ENCODE results near the gene RHBDL1. TPM values are rescaled to one million over a fixed set of nuclear protein-coding genes. Genes with fewer than 3 reads are reported as not detected.
A peak's percentile ranks its signal among the peaks of the same experiment; 100 is the strongest.

Gene RHBDL1
- total and polyA plus RNA-seq, 2 donors = 3.1 to 5.1 TPM

DNA sequence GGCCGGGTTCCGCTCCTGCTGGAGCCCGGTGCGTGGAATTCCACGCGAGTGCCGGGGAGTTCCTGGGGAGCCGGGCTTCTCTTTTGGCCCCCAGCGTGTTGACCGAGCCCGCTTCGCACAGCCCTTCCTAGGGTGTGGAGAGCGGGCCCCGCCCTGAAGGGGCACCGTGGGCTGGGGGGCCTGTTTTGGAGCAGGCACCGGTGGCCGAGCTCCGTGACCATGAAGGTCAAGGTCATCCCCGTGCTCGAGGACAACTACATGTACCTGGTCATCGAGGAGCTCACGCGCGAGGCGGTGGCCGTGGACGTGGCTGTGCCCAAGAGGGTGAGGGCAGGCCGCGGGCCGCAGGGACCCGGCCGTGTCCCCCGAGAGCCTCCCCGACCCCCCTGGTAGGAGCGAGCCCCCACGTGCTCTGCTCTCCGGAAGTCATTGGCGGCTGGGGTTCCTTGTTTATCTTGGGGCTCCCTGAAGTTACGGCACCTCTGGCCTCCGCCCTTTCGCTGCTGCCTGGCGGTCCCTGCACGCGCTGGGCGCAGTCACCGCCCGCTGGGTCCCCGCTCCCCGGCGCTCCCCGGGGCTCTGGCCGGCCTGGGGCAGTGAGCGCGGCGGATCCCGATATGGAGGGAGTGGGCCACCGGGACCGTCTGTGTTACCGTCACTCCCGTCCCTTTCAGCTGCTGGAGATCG lies 52.0 kb downstream of the RHBDL1 start:
- DNase-seq (ENCODE audit: low read depth in 6 of 9, low spot score in 9 of 9) = peak in 1 of 9 donors; percentile 46
- Histone ChIP-seq H3K9me3 (ENCODE audit: control insufficient read depth in 2 of 2, insufficient read depth in 1 of 2, low read length in 1 of 2) (peaks cover 0 to 19% of the 10 kb centered on the region in 2 donors), H3K36me3 (ENCODE audit: control insufficient read depth in 2 of 2, insufficient read depth in 2 of 2, low read length in 1 of 2) (peaks cover 10 to 38% of the 10 kb centered on the region in 2 donors), H3K27ac (ENCODE audit: low read depth in 1 of 2, low read length in 1 of 2) (peak overlapping the region in 1 of 2 donors; percentile 36), H3K4me1 (ENCODE audit: control insufficient read depth in 2 of 2, insufficient read depth in 2 of 2, low read length in 2 of 2) (peaks cover 40 to 70% of the 10 kb centered on the region in 2 donors), H3K27me3 (ENCODE audit: control insufficient read depth in 2 of 2, insufficient read depth in 1 of 2, low read length in 1 of 2) (peaks cover 4 to 44% of the 10 kb centered on the region in 2 donors), H3K4me3 (ENCODE audit: low read length in 2 of 2) (peak overlapping the region; percentile 49 to 67)
- WGBS = under 1% methylated on average over 61 of the region's 61 CpGs

Other genes with a start within 250 kb of the RHBDL1 start
- gene CAPN15, start 148.0 kb upstream of the RHBDL1 start, total RNA-seq = 16.8 TPM
- gene CAPN15, start 148.0 kb upstream of the RHBDL1 start, polyA plus RNA-seq = 40.4 TPM
- gene PRR35, start 115.3 kb upstream of the RHBDL1 start, total RNA-seq = under 0.01 TPM
- 0.09 TPM for gene PRR35, start 115.3 kb upstream of the RHBDL1 start, polyA plus RNA-seq
- gene NHLRC4, start 108.7 kb upstream of the RHBDL1 start, total RNA-seq = 5.5 TPM
- 3.1 TPM for gene NHLRC4, start 108.7 kb upstream of the RHBDL1 start, polyA plus RNA-seq
- gene PIGQ, start 105.7 kb upstream of the RHBDL1 start, total RNA-seq = 14.4 TPM
- gene PIGQ, start 105.7 kb upstream of the RHBDL1 start, polyA plus RNA-seq = 65.4 TPM
- 20.1 TPM for gene RAB40C, start 85.6 kb upstream of the RHBDL1 start, total RNA-seq
- 43.3 TPM for gene RAB40C, start 85.6 kb upstream of the RHBDL1 start, polyA plus RNA-seq
- gene WFIKKN1, start 44.7 kb upstream of the RHBDL1 start, total RNA-seq = 0.33 TPM
- 2.1 TPM for gene WFIKKN1, start 44.7 kb upstream of the RHBDL1 start, polyA plus RNA-seq
- gene METTL26, start 39.4 kb upstream of the RHBDL1 start, total RNA-seq = 97.6 TPM
- gene METTL26, start 39.4 kb upstream of the RHBDL1 start, polyA plus RNA-seq = 110 TPM
- gene MCRIP2, start 33.8 kb upstream of the RHBDL1 start, total RNA-seq = 17.0 TPM
- gene MCRIP2, start 33.8 kb upstream of the RHBDL1 start, polyA plus RNA-seq = 25.2 TPM
- gene WDR90, start 26.3 kb upstream of the RHBDL1 start, total RNA-seq = 10.1 TPM
- 22.6 TPM for gene WDR90, start 26.3 kb upstream of the RHBDL1 start, polyA plus RNA-seq
- gene RHOT2, start 7.5 kb upstream of the RHBDL1 start, total RNA-seq = 39.3 TPM
- 252 TPM for gene RHOT2, start 7.5 kb upstream of the RHBDL1 start, polyA plus RNA-seq
- gene STUB1, start 4.7 kb downstream of the RHBDL1 start, total RNA-seq = 70.2 TPM
- gene STUB1, start 4.7 kb downstream of the RHBDL1 start, polyA plus RNA-seq = 122 TPM
- gene JMJD8, start 8.7 kb downstream of the RHBDL1 start, total RNA-seq = 23.4 TPM
- 31.2 TPM for gene JMJD8, start 8.7 kb downstream of the RHBDL1 start, polyA plus RNA-seq
- gene WDR24, start 14.7 kb downstream of the RHBDL1 start, total RNA-seq = 2.2 TPM
- 10.1 TPM for gene WDR24, start 14.7 kb downstream of the RHBDL1 start, polyA plus RNA-seq
- 0.76 TPM for gene FBXL16, start 30.1 kb downstream of the RHBDL1 start, total RNA-seq
- 9.6 TPM for gene FBXL16, start 30.1 kb downstream of the RHBDL1 start, polyA plus RNA-seq
- gene METRN, start 39.4 kb downstream of the RHBDL1 start, total RNA-seq = 21.9 TPM
- 24.2 TPM for gene METRN, start 39.4 kb downstream of the RHBDL1 start, polyA plus RNA-seq
- gene ANTKMT, start 45.5 kb downstream of the RHBDL1 start, total RNA-seq = 53.9 TPM
- 56.2 TPM for gene ANTKMT, start 45.5 kb downstream of the RHBDL1 start, polyA plus RNA-seq
- 4.8 TPM for gene CCDC78, start 50.8 kb downstream of the RHBDL1 start, total RNA-seq
- gene CCDC78, start 50.8 kb downstream of the RHBDL1 start, polyA plus RNA-seq = 12.4 TPM
- 15.7 TPM for gene HAGHL, start 51.4 kb downstream of the RHBDL1 start, total RNA-seq
- gene HAGHL, start 51.4 kb downstream of the RHBDL1 start, polyA plus RNA-seq = 50.6 TPM
- gene CIAO3, start 65.3 kb downstream of the RHBDL1 start, total RNA-seq = 20.8 TPM
- 60.4 TPM for gene CIAO3, start 65.3 kb downstream of the RHBDL1 start, polyA plus RNA-seq
- gene MSLN, start 85.1 kb downstream of the RHBDL1 start, total RNA-seq = 0.61 TPM
- 2.6 TPM for gene MSLN, start 85.1 kb downstream of the RHBDL1 start, polyA plus RNA-seq
- gene RPUSD1, start 112.7 kb downstream of the RHBDL1 start, total RNA-seq = 16.9 TPM
- gene RPUSD1, start 112.7 kb downstream of the RHBDL1 start, polyA plus RNA-seq = 20.9 TPM
- gene CHTF18, start 112.9 kb downstream of the RHBDL1 start, total RNA-seq = 20.4 TPM
- 38.8 TPM for gene CHTF18, start 112.9 kb downstream of the RHBDL1 start, polyA plus RNA-seq
- not detected for gene GNG13, start 125.1 kb downstream of the RHBDL1 start, total RNA-seq
- gene GNG13, start 125.1 kb downstream of the RHBDL1 start, polyA plus RNA-seq = 0.55 TPM

All from thymus (tissue), 11 donors.